Esophagus muscularis mucosa (tissue), 4 donors: ENCODE measurements around the gene BGN.

Experiments used
- EP300 ChIP-seq: sonication (generic); formaldehyde crosslinking; IDR thresholded peaks from one replicate; pipeline ENCODE4 v1.6.1; 2017; ENCODE audit warnings: antibody characterized with exemption
- POLR2A ChIP-seq: fragments of 450-650 bp; IDR thresholded peaks from one replicate; pipeline ENCODE4 v1.6.1; 2017; ENCODE audit warnings: antibody characterized with exemption, moderate library complexity, mild to moderate bottlenecking, low read depth
- POLR2AphosphoS5 ChIP-seq, 2 donors: sonication (generic); formaldehyde crosslinking; IDR thresholded peaks; one replicate each; pipeline ENCODE4 v1.6.1; 2017; ENCODE audit warnings: antibody characterized with exemption in 2 of 2
- TF ChIP-seq, protein P1 (sequence below), 3 experiments: fragments of 200-600 bp in 2 of 3; fragments of 450-650 bp in 1 of 3; sonication (generic) in 2 of 3; IDR thresholded peaks; one replicate each; pipeline ENCODE4 v1.5.1; 2017 to 2019; ENCODE audit warnings: antibody characterized with exemption in 3 of 3, mild to moderate bottlenecking in 2 of 3, moderate library complexity in 1 of 3

GRCh38 chrX:153526801-153527200, 32.0 kb downstream of the BGN start:
- TF ChIP-seq, protein P1, sequence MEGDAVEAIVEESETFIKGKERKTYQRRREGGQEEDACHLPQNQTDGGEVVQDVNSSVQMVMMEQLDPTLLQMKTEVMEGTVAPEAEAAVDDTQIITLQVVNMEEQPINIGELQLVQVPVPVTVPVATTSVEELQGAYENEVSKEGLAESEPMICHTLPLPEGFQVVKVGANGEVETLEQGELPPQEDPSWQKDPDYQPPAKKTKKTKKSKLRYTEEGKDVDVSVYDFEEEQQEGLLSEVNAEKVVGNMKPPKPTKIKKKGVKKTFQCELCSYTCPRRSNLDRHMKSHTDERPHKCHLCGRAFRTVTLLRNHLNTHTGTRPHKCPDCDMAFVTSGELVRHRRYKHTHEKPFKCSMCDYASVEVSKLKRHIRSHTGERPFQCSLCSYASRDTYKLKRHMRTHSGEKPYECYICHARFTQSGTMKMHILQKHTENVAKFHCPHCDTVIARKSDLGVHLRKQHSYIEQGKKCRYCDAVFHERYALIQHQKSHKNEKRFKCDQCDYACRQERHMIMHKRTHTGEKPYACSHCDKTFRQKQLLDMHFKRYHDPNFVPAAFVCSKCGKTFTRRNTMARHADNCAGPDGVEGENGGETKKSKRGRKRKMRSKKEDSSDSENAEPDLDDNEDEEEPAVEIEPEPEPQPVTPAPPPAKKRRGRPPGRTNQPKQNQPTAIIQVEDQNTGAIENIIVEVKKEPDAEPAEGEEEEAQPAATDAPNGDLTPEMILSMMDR (IDR thresholded peaks at IDR 0.05), result no peak
- no peak for TF ChIP-seq POLR2A
- TF ChIP-seq POLR2AphosphoS5 (IDR thresholded peaks at IDR 0.05), result no peak
- no peak for TF ChIP-seq EP300
